ENCODE results near the gene ZNF451.

ZNF451 gene

GRCh38 chr6:57143690-57144089 is 53.7 kb downstream of the ZNF451 start:
- no peaks in the 10 kb centered on the region for H3K36me3 ChIP-seq (ENCODE audit: control insufficient read depth, insufficient read depth, low read length)
- H3K27ac ChIP-seq: no peak overlapping the region

GRCh38 chr6:57147401-57147800 is 57.4 kb downstream of the ZNF451 start:
- Histone ChIP-seq H3K4me3 (ENCODE audit: low read depth, low read length) (no peak overlapping the region), H3K27ac (no peak overlapping the region), H3K4me1 (peaks cover 3% of the 10 kb centered on the region), H3K9me3 (ENCODE audit: control insufficient read depth, low read length) (no peaks in the 10 kb centered on the region), H3K4me2 (ENCODE audit: low read length) (no peak overlapping the region), H3K36me3 (ENCODE audit: control insufficient read depth, insufficient read depth, low read length) (no peaks in the 10 kb centered on the region), H3K9ac (no peak overlapping the region), H3K27me3 (ENCODE audit: control insufficient read depth, insufficient read depth, low read length) (no peaks in the 10 kb centered on the region), H3K79me2 (no peaks in the 10 kb centered on the region), H2AFZ (no peak overlapping the region)
- TF ChIP-seq CTCF (IDR thresholded peaks at IDR 0.05): no peak

More at GRCh38 chr6:57143690-57144089, 53.7 kb downstream of the ZNF451 start:
- H2AFZ ChIP-seq: no peak overlapping the region
- TF ChIP-seq CTCF (IDR thresholded peaks at IDR 0.05): no peak
- H3K27me3 ChIP-seq (ENCODE audit: control insufficient read depth, insufficient read depth, low read length): no peaks in the 10 kb centered on the region
- no peak overlapping the region for H3K9ac ChIP-seq
- no peaks in the 10 kb centered on the region for H3K9me3 ChIP-seq (ENCODE audit: control insufficient read depth, low read length)
- H3K4me2 ChIP-seq (ENCODE audit: low read length): no peak overlapping the region
- H3K79me2 ChIP-seq: no peaks in the 10 kb centered on the region
- no peak overlapping the region for H3K4me3 ChIP-seq (ENCODE audit: low read depth, low read length)
- H3K4me1 ChIP-seq: peaks cover 3% of the 10 kb centered on the region

- no peak overlapping the region for H3K4me2 ChIP-seq (ENCODE audit: low read length)
Observed at GRCh38 chr6:57147955-57148858, 58.2 kb downstream of the ZNF451 start.

GRCh38 chr6:57158658-57159057 is 68.7 kb downstream of the ZNF451 start:
- no peak overlapping the region for H3K4me2 ChIP-seq (ENCODE audit: low read length)
- H3K79me2 ChIP-seq: no peaks in the 10 kb centered on the region
- H2AFZ ChIP-seq: no peak overlapping the region
- no peak overlapping the region for H3K27ac ChIP-seq
- no peaks in the 10 kb centered on the region for H3K9me3 ChIP-seq (ENCODE audit: control insufficient read depth, low read length)
- H3K9ac ChIP-seq: no peak overlapping the region
- TF ChIP-seq CTCF (IDR thresholded peaks at IDR 0.05): no peak
- H3K27me3 ChIP-seq (ENCODE audit: control insufficient read depth, insufficient read depth, low read length): no peaks in the 10 kb centered on the region
- no peak overlapping the region for H3K4me3 ChIP-seq (ENCODE audit: low read depth, low read length)
- no peaks in the 10 kb centered on the region for H3K4me1 ChIP-seq
- H3K36me3 ChIP-seq (ENCODE audit: control insufficient read depth, insufficient read depth, low read length): no peaks in the 10 kb centered on the region

More at GRCh38 chr6:57147955-57148858, 58.2 kb downstream of the ZNF451 start:
- no peak for TF ChIP-seq CTCF (IDR thresholded peaks at IDR 0.05)
- H3K36me3 ChIP-seq (ENCODE audit: control insufficient read depth, insufficient read depth, low read length): no peaks in the 10 kb centered on the region
- H3K4me3 ChIP-seq (ENCODE audit: low read depth, low read length): no peak overlapping the region
- peaks cover 3% of the 10 kb centered on the region for H3K4me1 ChIP-seq
- no peak overlapping the region for H3K27ac ChIP-seq
- H3K9me3 ChIP-seq (ENCODE audit: control insufficient read depth, low read length): no peaks in the 10 kb centered on the region
- no peaks in the 10 kb centered on the region for H3K79me2 ChIP-seq
- no peak overlapping the region for H3K9ac ChIP-seq
- no peaks in the 10 kb centered on the region for H3K27me3 ChIP-seq (ENCODE audit: control insufficient read depth, insufficient read depth, low read length)
- H2AFZ ChIP-seq: no peak overlapping the region

Measured in parathyroid adenoma (tissue), 2 donors.